Fibroblast of villous mesenchyme (primary cell): ENCODE data around the gene NIPAL4. TPM values are rescaled to one million over a fixed set of nuclear protein-coding genes. Genes with fewer than 3 reads are reported as not detected.
A peak's percentile ranks its signal among the peaks of the same experiment; 100 is the strongest.

Experiments used
- DNase-seq: peaks from one replicate; pipeline ENCODE4 v3.0.0-alpha.2; 2010; ENCODE audit warnings: low read depth
- H3K4me3 ChIP-seq: 2 replicates; pipeline ENCODE4 v1.5.1; 2011; ENCODE audit warnings: low read depth, mild to moderate bottlenecking, low read length
- CTCF ChIP-seq: IDR thresholded peaks from 2 replicates; pipeline ENCODE4 v1.5.1; 2012; ENCODE audit warnings: low read depth, mild to moderate bottlenecking, low read length; ENCODE audit not compliant: insufficient read depth
- total RNA-seq: library from RNA; depleted of rRNA; stranded (reverse); fragments of >200 nt; gene quantifications from 2 replicates; pipeline ENCODE4 v1.2.3, GENCODE V29; 2012

NIPAL4 gene
- total RNA-seq, 1 donor: 1.7 TPM

GRCh38 chr5:157463081-157463480, 3.1 kb downstream of the NIPAL4 start:
- no peak overlapping the region for H3K4me3 ChIP-seq
- no peak for TF ChIP-seq CTCF
- DNase-seq: no peak

GRCh38 chr5:157463621-157464518, 3.9 kb downstream of the NIPAL4 start:
- DNase-seq: peak; percentile 68
- TF ChIP-seq CTCF: no peak

GRCh38 chr5:157464519-157465171, 4.6 kb downstream of the NIPAL4 start:
- TF ChIP-seq CTCF: no peak
- no peak overlapping the region for H3K4me3 ChIP-seq
- peak; percentile 95 for DNase-seq

More at GRCh38 chr5:157463621-157464518, 3.9 kb downstream of the NIPAL4 start:
- H3K4me3 ChIP-seq: no peak overlapping the region

- no peak for TF ChIP-seq CTCF
- H3K4me3 ChIP-seq: no peak overlapping the region
- DNase-seq: no peak
These were observed 8.4 kb downstream of the NIPAL4 start for GRCh38 chr5:157468293-157468965.

- DNase-seq: no peak
- no peak overlapping the region for H3K4me3 ChIP-seq
- no peak for TF ChIP-seq CTCF
These were observed 9.1 kb downstream of the NIPAL4 start for GRCh38 chr5:157469073-157469472.

GRCh38 chr5:157469687-157470086, 9.7 kb downstream of the NIPAL4 start:
- H3K4me3 ChIP-seq: no peak overlapping the region
- no peak for TF ChIP-seq CTCF
- DNase-seq: no peak
